Measurements from ENCODE around the gene CHD9NB. TPM values are rescaled to one million over a fixed set of nuclear protein-coding genes. Genes with fewer than 3 reads are reported as not detected.

The CHD9NB gene
- total and polyA plus RNA-seq, 10 of the 15 experiments (the other 5 are each of a cell fraction or from before 2014, with no cell fraction given), result 0.14 to 1.6 (median 0.73) TPM

DNA sequence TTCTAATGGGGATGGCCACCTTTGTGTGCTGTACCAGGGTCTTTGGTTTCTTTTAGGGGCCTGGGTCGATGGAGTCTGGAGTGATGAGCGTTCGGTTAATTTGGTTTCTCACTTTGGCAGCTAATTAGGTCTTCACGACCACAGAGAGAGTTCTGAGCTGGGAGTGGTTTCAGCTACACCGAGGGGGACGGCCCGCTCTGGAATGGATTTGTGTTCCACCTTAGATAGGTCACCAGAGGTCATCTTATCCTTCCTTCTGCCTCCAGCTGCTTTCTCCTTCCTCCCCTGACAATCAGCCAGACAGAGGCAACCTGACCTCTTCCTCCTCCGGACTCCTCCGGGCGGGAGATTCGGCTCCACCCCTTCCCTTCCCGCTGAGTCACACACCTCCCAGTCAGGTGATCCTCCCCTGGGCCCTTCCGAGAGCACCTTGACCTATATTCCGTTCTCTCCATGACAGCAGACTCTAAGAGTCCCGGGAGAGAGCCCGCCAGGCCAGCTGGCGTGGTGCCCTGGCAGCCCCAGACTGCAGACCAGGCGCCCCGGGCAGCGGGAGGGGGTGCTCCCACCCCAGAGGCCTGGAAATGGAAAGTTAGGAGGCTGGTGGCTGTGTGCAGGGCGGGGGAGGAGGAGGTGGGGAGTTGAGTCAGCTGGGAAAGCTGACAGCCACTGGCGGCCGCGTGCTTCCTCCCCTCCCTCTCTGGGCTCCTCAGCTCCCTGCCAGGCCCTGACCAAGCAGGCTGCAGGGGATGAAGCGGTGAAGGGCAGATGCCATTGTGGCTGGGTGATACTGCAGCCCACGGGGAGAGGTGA lies 46.8 kb upstream of the CHD9NB start (continued):
- TF ChIP-seq, protein P1, sequence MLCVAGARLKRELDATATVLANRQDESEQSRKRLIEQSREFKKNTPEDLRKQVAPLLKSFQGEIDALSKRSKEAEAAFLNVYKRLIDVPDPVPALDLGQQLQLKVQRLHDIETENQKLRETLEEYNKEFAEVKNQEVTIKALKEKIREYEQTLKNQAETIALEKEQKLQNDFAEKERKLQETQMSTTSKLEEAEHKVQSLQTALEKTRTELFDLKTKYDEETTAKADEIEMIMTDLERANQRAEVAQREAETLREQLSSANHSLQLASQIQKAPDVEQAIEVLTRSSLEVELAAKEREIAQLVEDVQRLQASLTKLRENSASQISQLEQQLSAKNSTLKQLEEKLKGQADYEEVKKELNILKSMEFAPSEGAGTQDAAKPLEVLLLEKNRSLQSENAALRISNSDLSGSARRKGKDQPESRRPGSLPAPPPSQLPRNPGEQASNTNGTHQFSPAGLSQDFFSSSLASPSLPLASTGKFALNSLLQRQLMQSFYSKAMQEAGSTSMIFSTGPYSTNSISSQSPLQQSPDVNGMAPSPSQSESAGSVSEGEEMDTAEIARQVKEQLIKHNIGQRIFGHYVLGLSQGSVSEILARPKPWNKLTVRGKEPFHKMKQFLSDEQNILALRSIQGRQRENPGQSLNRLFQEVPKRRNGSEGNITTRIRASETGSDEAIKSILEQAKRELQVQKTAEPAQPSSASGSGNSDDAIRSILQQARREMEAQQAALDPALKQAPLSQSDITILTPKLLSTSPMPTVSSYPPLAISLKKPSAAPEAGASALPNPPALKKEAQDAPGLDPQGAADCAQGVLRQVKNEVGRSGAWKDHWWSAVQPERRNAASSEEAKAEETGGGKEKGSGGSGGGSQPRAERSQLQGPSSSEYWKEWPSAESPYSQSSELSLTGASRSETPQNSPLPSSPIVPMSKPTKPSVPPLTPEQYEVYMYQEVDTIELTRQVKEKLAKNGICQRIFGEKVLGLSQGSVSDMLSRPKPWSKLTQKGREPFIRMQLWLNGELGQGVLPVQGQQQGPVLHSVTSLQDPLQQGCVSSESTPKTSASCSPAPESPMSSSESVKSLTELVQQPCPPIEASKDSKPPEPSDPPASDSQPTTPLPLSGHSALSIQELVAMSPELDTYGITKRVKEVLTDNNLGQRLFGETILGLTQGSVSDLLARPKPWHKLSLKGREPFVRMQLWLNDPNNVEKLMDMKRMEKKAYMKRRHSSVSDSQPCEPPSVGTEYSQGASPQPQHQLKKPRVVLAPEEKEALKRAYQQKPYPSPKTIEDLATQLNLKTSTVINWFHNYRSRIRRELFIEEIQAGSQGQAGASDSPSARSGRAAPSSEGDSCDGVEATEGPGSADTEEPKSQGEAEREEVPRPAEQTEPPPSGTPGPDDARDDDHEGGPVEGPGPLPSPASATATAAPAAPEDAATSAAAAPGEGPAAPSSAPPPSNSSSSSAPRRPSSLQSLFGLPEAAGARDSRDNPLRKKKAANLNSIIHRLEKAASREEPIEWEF (IDR thresholded peaks at IDR 0.05; ENCODE audit: insufficient replicate concordance, low read depth, low read length), result no peak
- TF ChIP-seq GATAD2B (conservative IDR thresholded peaks at IDR 0.05; ENCODE audit: low read depth), result peak; percentile 49; the same call in 1 of the 2 replicates
- TF ChIP-seq, protein P2, sequence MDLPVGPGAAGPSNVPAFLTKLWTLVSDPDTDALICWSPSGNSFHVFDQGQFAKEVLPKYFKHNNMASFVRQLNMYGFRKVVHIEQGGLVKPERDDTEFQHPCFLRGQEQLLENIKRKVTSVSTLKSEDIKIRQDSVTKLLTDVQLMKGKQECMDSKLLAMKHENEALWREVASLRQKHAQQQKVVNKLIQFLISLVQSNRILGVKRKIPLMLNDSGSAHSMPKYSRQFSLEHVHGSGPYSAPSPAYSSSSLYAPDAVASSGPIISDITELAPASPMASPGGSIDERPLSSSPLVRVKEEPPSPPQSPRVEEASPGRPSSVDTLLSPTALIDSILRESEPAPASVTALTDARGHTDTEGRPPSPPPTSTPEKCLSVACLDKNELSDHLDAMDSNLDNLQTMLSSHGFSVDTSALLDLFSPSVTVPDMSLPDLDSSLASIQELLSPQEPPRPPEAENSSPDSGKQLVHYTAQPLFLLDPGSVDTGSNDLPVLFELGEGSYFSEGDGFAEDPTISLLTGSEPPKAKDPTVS (IDR thresholded peaks at IDR 0.05; ENCODE audit: low read depth, low read length), result no peak
- no peak; the same call in none of the 2 replicates for TF ChIP-seq CBFB (IDR thresholded peaks at IDR 0.05; ENCODE audit: low read depth)
- peak; percentile 55; the same call in 1 of the 2 replicates for TF ChIP-seq ESRRA (IDR thresholded peaks at IDR 0.05; ENCODE audit: low read length)
- no peak for TF ChIP-seq KDM1A (IDR thresholded peaks at IDR 0.05; ENCODE audit: borderline replicate concordance)
- peak; percentile 10 for TF ChIP-seq SP1 (IDR thresholded peaks at IDR 0.05; ENCODE audit: low read depth, low read length)
- TF ChIP-seq, protein P3, sequence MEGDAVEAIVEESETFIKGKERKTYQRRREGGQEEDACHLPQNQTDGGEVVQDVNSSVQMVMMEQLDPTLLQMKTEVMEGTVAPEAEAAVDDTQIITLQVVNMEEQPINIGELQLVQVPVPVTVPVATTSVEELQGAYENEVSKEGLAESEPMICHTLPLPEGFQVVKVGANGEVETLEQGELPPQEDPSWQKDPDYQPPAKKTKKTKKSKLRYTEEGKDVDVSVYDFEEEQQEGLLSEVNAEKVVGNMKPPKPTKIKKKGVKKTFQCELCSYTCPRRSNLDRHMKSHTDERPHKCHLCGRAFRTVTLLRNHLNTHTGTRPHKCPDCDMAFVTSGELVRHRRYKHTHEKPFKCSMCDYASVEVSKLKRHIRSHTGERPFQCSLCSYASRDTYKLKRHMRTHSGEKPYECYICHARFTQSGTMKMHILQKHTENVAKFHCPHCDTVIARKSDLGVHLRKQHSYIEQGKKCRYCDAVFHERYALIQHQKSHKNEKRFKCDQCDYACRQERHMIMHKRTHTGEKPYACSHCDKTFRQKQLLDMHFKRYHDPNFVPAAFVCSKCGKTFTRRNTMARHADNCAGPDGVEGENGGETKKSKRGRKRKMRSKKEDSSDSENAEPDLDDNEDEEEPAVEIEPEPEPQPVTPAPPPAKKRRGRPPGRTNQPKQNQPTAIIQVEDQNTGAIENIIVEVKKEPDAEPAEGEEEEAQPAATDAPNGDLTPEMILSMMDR (IDR thresholded peaks at IDR 0.05 in 2 of 3, conservative IDR thresholded peaks at IDR 0.05 in 1 of 3; ENCODE audit: control insufficient read depth in 2 of 3, extremely low read depth in 1 of 3, insufficient read depth in 1 of 3, low read depth in 3 of 3, low read length in 3 of 3), result no peak
- TF ChIP-seq RFX5 (IDR thresholded peaks at IDR 0.05; ENCODE audit: low read depth, low read length), result no peak
- TF ChIP-seq EED (IDR thresholded peaks at IDR 0.05; ENCODE audit: low read depth), result no peak; the same call in none of the 2 replicates
- TF ChIP-seq MXI1 (IDR thresholded peaks at IDR 0.05; ENCODE audit: low read depth, low read length), result peak; percentile 80; the same call in 1 of the 2 replicates
- peak; percentile 13; the same call in 1 of the 2 replicates for TF ChIP-seq NR2C1 (IDR thresholded peaks at IDR 0.05)
- no peak for TF ChIP-seq CHD1 (IDR thresholded peaks at IDR 0.05; ENCODE audit: low read depth, low read length)
- peak; percentile 18; the same call in 1 of the 2 replicates for TF ChIP-seq MYB (IDR thresholded peaks at IDR 0.05; ENCODE audit: borderline replicate concordance, low read depth, low read length)
- peak; percentile 62; the same call in 1 of the 2 replicates for TF ChIP-seq CBX5 (IDR thresholded peaks at IDR 0.05; ENCODE audit: low read depth)
- no peak for TF ChIP-seq STAT1 (conservative IDR thresholded peaks at IDR 0.05)
- TF ChIP-seq, protein P4, sequence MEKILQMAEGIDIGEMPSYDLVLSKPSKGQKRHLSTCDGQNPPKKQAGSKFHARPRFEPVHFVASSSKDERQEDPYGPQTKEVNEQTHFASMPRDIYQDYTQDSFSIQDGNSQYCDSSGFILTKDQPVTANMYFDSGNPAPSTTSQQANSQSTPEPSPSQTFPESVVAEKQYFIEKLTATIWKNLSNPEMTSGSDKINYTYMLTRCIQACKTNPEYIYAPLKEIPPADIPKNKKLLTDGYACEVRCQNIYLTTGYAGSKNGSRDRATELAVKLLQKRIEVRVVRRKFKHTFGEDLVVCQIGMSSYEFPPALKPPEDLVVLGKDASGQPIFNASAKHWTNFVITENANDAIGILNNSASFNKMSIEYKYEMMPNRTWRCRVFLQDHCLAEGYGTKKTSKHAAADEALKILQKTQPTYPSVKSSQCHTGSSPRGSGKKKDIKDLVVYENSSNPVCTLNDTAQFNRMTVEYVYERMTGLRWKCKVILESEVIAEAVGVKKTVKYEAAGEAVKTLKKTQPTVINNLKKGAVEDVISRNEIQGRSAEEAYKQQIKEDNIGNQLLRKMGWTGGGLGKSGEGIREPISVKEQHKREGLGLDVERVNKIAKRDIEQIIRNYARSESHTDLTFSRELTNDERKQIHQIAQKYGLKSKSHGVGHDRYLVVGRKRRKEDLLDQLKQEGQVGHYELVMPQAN (conservative IDR thresholded peaks at IDR 0.05), result peak; percentile 56
- no peak for TF ChIP-seq ZNF24 (IDR thresholded peaks at IDR 0.05)
- no peak for TF ChIP-seq CHD4 (IDR thresholded peaks at IDR 0.05)

Measured in GM12878 (cell line).